SK-N-SH (cell line): ENCODE measurements around the gene VPS13C. TPM values are rescaled to one million over a fixed set of nuclear protein-coding genes. Genes with fewer than 3 reads are reported as not detected.

Source experiments
- CTCF ChIA-PET: fragments of 300-600, 350-600 bp; formaldehyde crosslinking; extraction: SDS; loops from one replicate; lab custom pipeline; 2021; lab: Yijun Ruan, JAX
- POLR2A ChIA-PET: fragments of 350-600 bp; sonication (Branson Sonifier 250); formaldehyde crosslinking; extraction: SDS; loops from one replicate; lab custom pipeline; 2020; ENCODE audit warnings: antibody characterized with exemption, inconsistent platforms; lab: Yijun Ruan, JAX
- DNase-seq: peaks from one replicate; pipeline ENCODE4 v3.0.0; 2012
- H2AFZ ChIP-seq: fragments of 200-600 bp; sonication (generic); 2 replicates; pipeline ENCODE4 v1.8.1; 2016; ENCODE audit warnings: antibody characterized with exemption, mild to moderate bottlenecking, low read depth
- H3F3A ChIP-seq: fragments of 200-600 bp; sonication (generic); replicated peaks from 2 replicates; pipeline ENCODE3; 2016; ENCODE audit warnings: antibody characterized with exemption, mild to moderate bottlenecking; ENCODE audit not compliant: insufficient read depth
- H3K27ac ChIP-seq, 2 experiments: fragments of 200-500 bp in 1 of 2; fragments of 200-600 bp in 1 of 2; sonication (Bioruptor generic) in 1 of 2; sonication (generic), shearing (Covaris generic) in 1 of 2; 2 replicates each; pipeline versions ENCODE4 v1.5.1 to v1.6.1; 2014 to 2016; ENCODE audit warnings: low read depth in 2 of 2, inconsistent platforms in 1 of 2, low read length in 1 of 2, mild to moderate bottlenecking in 1 of 2, mixed read lengths in 1 of 2
- H3K27me3 ChIP-seq: fragments of 200-600 bp; sonication (generic), shearing (Covaris generic); 2 replicates; pipeline ENCODE4 v1.6.1; 2016; ENCODE audit warnings: mixed run types; ENCODE audit not compliant: insufficient read depth
- H3K36me3 ChIP-seq, 2 experiments: fragments of 200-500 bp in 1 of 2; fragments of 200-600 bp in 1 of 2; sonication (Bioruptor generic) in 1 of 2; sonication (generic) in 1 of 2; replicated peaks in 1 of 2; 2 replicates each; pipeline versions ENCODE3 to v1.5.1; 2014 to 2016; ENCODE audit warnings: low read length in 1 of 2, mild to moderate bottlenecking in 1 of 2; ENCODE audit not compliant: insufficient read depth in 2 of 2, control insufficient read depth in 1 of 2
- H3K4me1 ChIP-seq, 2 experiments: fragments of 200-500 bp in 1 of 2; fragments of 200-600 bp in 1 of 2; sonication (Bioruptor generic) in 1 of 2; sonication (generic), shearing (Covaris generic) in 1 of 2; 2 replicates each; pipeline versions ENCODE4 v1.5.1 to v1.6.1; 2014 to 2016; ENCODE audit warnings: low read depth in 1 of 2, low read length in 1 of 2, mixed run types in 1 of 2; ENCODE audit not compliant: insufficient read depth in 2 of 2, control insufficient read depth in 1 of 2
- H3K4me2 ChIP-seq: fragments of 200-600 bp; sonication (generic), shearing (Covaris generic); 2 replicates; pipeline ENCODE4 v1.6.1; 2017; ENCODE audit warnings: mixed run types
- H3K4me3 ChIP-seq, 2 experiments: fragments of 200-500 bp in 1 of 2; fragments of 200-600 bp in 1 of 2; sonication (Bioruptor generic) in 1 of 2; sonication (generic), shearing (Covaris generic) in 1 of 2; 2 replicates each; pipeline versions ENCODE4 v1.5.1 to v1.8.1; 2014 to 2016; ENCODE audit warnings: low read depth in 2 of 2, inconsistent platforms in 1 of 2, low read length in 1 of 2, mild to moderate bottlenecking in 1 of 2, mixed read lengths in 1 of 2, moderate library complexity in 1 of 2
- H3K79me2 ChIP-seq: fragments of 200-600 bp; sonication (generic); 2 replicates; pipeline ENCODE4 v1.8.1; 2017; ENCODE audit warnings: mild to moderate bottlenecking; ENCODE audit not compliant: insufficient read depth
- H3K9ac ChIP-seq: fragments of 200-600 bp; sonication (generic); 2 replicates; pipeline ENCODE4 v1.6.1; 2017; ENCODE audit warnings: mixed run types
- H3K9me2 ChIP-seq: fragments of 200-600 bp; sonication (generic); 2 replicates; pipeline ENCODE4 v1.6.1; 2017; ENCODE audit warnings: mixed run types
- H3K9me3 ChIP-seq: fragments of 200-600 bp; sonication (generic); 2 replicates; pipeline ENCODE4 v1.6.1; 2017; ENCODE audit warnings: mixed run types, mild to moderate bottlenecking, moderate library complexity
- H4K20me1 ChIP-seq: fragments of 200-600 bp; sonication (generic); 2 replicates; pipeline ENCODE4 v1.6.1; 2017; ENCODE audit warnings: mild to moderate bottlenecking, mixed run types; ENCODE audit not compliant: insufficient read depth
- CTCF ChIP-seq: fragments of 200-600 bp; sonication (generic); IDR thresholded peaks from 2 replicates; pipeline ENCODE4 v1.6.1; 2017; ENCODE audit warnings: antibody characterized with exemption, mild to moderate bottlenecking, moderate library complexity
- EZH2phosphoT487 ChIP-seq: fragments of 200-600 bp; sonication (generic); IDR thresholded peaks from 2 replicates; pipeline ENCODE4 v1.6.1; 2017; ENCODE audit warnings: low read depth, mixed run types, mild to moderate bottlenecking, antibody characterized with exemption, moderate library complexity, borderline replicate concordance
- FOSL2 ChIP-seq: IDR thresholded peaks from 2 replicates; pipeline ENCODE4 v1.4.0; 2012; ENCODE audit warnings: low read depth, mild to moderate bottlenecking, moderate library complexity, borderline replicate concordance
- FOXJ3 ChIP-seq: sonication (generic); formaldehyde crosslinking; IDR thresholded peaks from 2 replicates; pipeline ENCODE4 v1.5.1; 2020; ENCODE audit warnings: mild to moderate bottlenecking, missing genetic modification reagents
- FOXM1 ChIP-seq: IDR thresholded peaks from 2 replicates; pipeline ENCODE4 v1.4.0; 2012; ENCODE audit warnings: low read depth, mild to moderate bottlenecking
- GABPA ChIP-seq: IDR thresholded peaks from 2 replicates; pipeline ENCODE4 v1.4.0; 2012; ENCODE audit warnings: low read depth, mild to moderate bottlenecking
- NFIC ChIP-seq: IDR thresholded peaks from 2 replicates; pipeline ENCODE4 v1.4.0; 2012; ENCODE audit warnings: borderline replicate concordance
- NRF1 ChIP-seq: IDR thresholded peaks from 2 replicates; pipeline ENCODE4 v1.6.1; 2012; ENCODE audit warnings: low read depth, mild to moderate bottlenecking, low read length
- POLR2AphosphoS5 ChIP-seq: IDR thresholded peaks from 2 replicates; pipeline ENCODE4 v1.6.1; 2012; ENCODE audit warnings: low read depth, low read length
- RCOR1 ChIP-seq: fragments of 150-350 bp; IDR thresholded peaks from 2 replicates; pipeline ENCODE4 v1.6.1; 2017; ENCODE audit warnings: antibody characterized with exemption, low read length
- RXRA ChIP-seq: IDR thresholded peaks from 2 replicates; pipeline ENCODE4 v1.4.0; 2012; ENCODE audit warnings: low read depth, mild to moderate bottlenecking, borderline replicate concordance
- SIN3A ChIP-seq: IDR thresholded peaks from 2 replicates; pipeline ENCODE4 v1.6.1; 2012; ENCODE audit warnings: low read depth, mild to moderate bottlenecking, low read length, moderate library complexity, borderline replicate concordance
- TCF12 ChIP-seq: IDR thresholded peaks from 2 replicates; pipeline ENCODE4 v1.4.0; 2012
- TEAD4 ChIP-seq: IDR thresholded peaks from 2 replicates; pipeline ENCODE4 v1.4.0; 2012; ENCODE audit warnings: mild to moderate bottlenecking, borderline replicate concordance; ENCODE audit not compliant: insufficient read depth
- YY1 ChIP-seq: IDR thresholded peaks from 2 replicates; pipeline ENCODE4 v1.4.0; 2012; ENCODE audit warnings: low read depth, mild to moderate bottlenecking
- WGBS: methylation state at CpG from one replicate; pipeline ENCODE4 v1.1.6; 2017; ENCODE audit warnings: low lambda C conversion rate; 5-methylcytosine and 5-hydroxymethylcytosine counted together
- polyA plus RNA-seq, 3 experiments: library from polyadenylated mRNA; depleted of rRNA; stranded (reverse); fragments of >200 nt; gene quantifications; 2 replicates each; pipeline ENCODE4 v1.2.3, GENCODE V29; 2012
- TF ChIP-seq, protein P1 (sequence below): IDR thresholded peaks from 2 replicates; pipeline ENCODE4; 2012
- TF ChIP-seq, protein P2 (sequence below): IDR thresholded peaks from 2 replicates; pipeline ENCODE4 v1.4.0; 2012; ENCODE audit warnings: low read depth

Gene VPS13C
- polyA plus RNA-seq, 1 of the 3 experiments (the other 2 are of a cell fraction), result 5.7 TPM

DNA sequence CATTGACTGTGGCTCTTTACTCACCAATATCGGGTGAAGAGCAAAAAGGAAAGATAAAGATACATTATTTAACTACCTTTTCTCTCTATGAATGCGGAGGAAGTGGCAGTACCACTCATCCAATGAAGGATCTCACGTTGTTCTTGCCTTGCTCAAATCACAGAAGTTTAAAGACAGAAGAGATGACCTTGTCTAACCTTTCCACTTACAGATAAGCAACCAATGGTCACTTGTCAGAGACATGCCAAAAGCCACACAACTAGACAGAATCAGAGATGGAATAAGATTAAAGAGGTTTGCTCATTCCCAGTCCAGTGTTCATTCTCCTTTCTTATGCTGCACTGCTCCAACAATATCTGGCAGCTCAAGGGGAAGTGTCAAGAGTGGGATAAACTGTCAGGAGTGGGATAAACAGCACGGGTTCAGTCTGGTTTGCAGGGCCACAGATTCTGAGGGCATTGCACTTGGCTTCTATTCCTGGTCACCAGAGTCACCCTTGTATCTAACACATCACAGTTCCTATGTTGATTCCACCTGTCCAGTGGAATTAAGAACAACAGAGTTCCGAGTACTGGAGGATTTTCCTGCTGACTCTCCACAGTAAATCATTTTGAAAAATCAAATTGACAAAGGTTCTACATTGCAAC is 6.7 kb downstream of the VPS13C start:
- no peak overlapping the region for H3K9ac ChIP-seq
- peaks cover 96% of the 10 kb centered on the region for H3K79me2 ChIP-seq
- POLR2A ChIA-PET, result no interaction called here
- peaks cover 50% of the 10 kb centered on the region for H4K20me1 ChIP-seq
- no peak for TF ChIP-seq GABPA
- TF ChIP-seq EZH2phosphoT487, result no peak
- TF ChIP-seq RXRA, result no peak
- no peak for TF ChIP-seq TCF12
- TF ChIP-seq, protein P1, sequence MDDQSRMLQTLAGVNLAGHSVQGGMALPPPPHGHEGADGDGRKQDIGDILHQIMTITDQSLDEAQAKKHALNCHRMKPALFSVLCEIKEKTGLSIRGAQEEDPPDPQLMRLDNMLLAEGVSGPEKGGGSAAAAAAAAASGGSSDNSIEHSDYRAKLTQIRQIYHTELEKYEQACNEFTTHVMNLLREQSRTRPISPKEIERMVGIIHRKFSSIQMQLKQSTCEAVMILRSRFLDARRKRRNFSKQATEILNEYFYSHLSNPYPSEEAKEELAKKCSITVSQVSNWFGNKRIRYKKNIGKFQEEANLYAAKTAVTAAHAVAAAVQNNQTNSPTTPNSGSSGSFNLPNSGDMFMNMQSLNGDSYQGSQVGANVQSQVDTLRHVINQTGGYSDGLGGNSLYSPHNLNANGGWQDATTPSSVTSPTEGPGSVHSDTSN, result no peak
- no peak overlapping the region for H3K4me2 ChIP-seq
- H3K4me3 ChIP-seq, result no peak overlapping the region
- H3K27ac ChIP-seq, result no peak overlapping the region
- H3K9me3 ChIP-seq, result no peaks in the 10 kb centered on the region
- H3K4me1 ChIP-seq, result peaks cover 0 to 7% of the 10 kb centered on the region in 2 experiments; a peak in 2 of 4 replicates
- H3K36me3 ChIP-seq, result peaks cover 0 to 2% of the 10 kb centered on the region in 2 experiments
- H3K9me2 ChIP-seq, result no peaks in the 10 kb centered on the region
- H3F3A ChIP-seq, result peaks cover 3% of the 10 kb centered on the region
- 72% methylated on average over 5 of the region's 5 CpGs for WGBS
- DNase-seq, result no peak
- no peaks in the 10 kb centered on the region for H3K27me3 ChIP-seq
- no peak overlapping the region for H2AFZ ChIP-seq
- CTCF ChIA-PET, result interaction anchor here (0.6 to 0.9 kb wide), 2 partner anchors 8 to 28 kb away, joined by 3 read pairs; no protein-coding TSS in a partner anchor

GRCh38 chr15:62052713-62053112 is 7.5 kb downstream of the VPS13C start:
- POLR2A ChIA-PET, result no interaction called here
- H4K20me1 ChIP-seq, result peaks cover 45% of the 10 kb centered on the region

More at GRCh38 chr15:62052713-62053112, 7.5 kb downstream of the VPS13C start:
- peaks cover 3% of the 10 kb centered on the region for H3F3A ChIP-seq
- no peak for TF ChIP-seq NRF1
- TF ChIP-seq NFIC, result no peak
- TF ChIP-seq YY1, result no peak
- TF ChIP-seq TEAD4, result no peak
- no peak for TF ChIP-seq FOXJ3 (CRISPR knock-in tag)
- TF ChIP-seq FOXM1, result no peak
- no peak for TF ChIP-seq RCOR1
- TF ChIP-seq FOSL2, result no peak
- TF ChIP-seq SIN3A, result no peak
- TF ChIP-seq, protein P2, sequence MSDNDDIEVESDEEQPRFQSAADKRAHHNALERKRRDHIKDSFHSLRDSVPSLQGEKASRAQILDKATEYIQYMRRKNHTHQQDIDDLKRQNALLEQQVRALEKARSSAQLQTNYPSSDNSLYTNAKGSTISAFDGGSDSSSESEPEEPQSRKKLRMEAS, result no peak
- TF ChIP-seq POLR2AphosphoS5, result no peak
- TF ChIP-seq CTCF, result no peak
- no peaks in the 10 kb centered on the region for H3K27me3 ChIP-seq
- CTCF ChIA-PET, result interaction anchor here (0.9 to 1.1 kb wide), 2 partner anchors 9 to 181 kb away, joined by 3 read pairs; no protein-coding TSS in a partner anchor
- H2AFZ ChIP-seq, result no peak overlapping the region
- no peaks in the 10 kb centered on the region for H3K9me3 ChIP-seq
- no peak overlapping the region for H3K4me3 ChIP-seq
- no peaks in the 10 kb centered on the region for H3K36me3 ChIP-seq
- no peak overlapping the region for H3K27ac ChIP-seq
- no peak overlapping the region for H3K9ac ChIP-seq
- H3K79me2 ChIP-seq, result peaks cover 96% of the 10 kb centered on the region
- H3K4me1 ChIP-seq, result peaks cover 0 to 7% of the 10 kb centered on the region in 2 experiments; a peak in 2 of 4 replicates
- no peak overlapping the region for H3K4me2 ChIP-seq
- no peaks in the 10 kb centered on the region for H3K9me2 ChIP-seq
- DNase-seq, result no peak
- WGBS, result 98% methylated on average over 1 of the region's 1 CpG
